WTC11 (cell line): ENCODE data around the gene POLK. TPM values are rescaled to one million over a fixed set of nuclear protein-coding genes. Genes with fewer than 3 reads are reported as not detected.

Experiments
- ATAC-seq: fragments of 200-7000 bp; cut with Tn5 transposase; 2 replicates; pipeline ENCODE4 v1.10.0; 2021; ENCODE audit warnings: mild to moderate bottlenecking, moderate library complexity
- CTCF ChIA-PET: fragments of 300-600 bp; sonication (Branson Sonifier 250); formaldehyde crosslinking; loops from one replicate; lab custom pipeline; 2021; ENCODE audit warnings: antibody characterized with exemption; lab: Charles Lee
- POLR2A ChIA-PET: fragments of 350-600 bp; sonication (Branson Sonifier 250); formaldehyde crosslinking; loops from one replicate; lab custom pipeline; 2021; ENCODE audit warnings: antibody characterized with exemption; lab: Charles Lee
- DNase-seq: peaks from one replicate; pipeline ENCODE4 v3.0.0; 2021; ENCODE audit warnings: low spot score
- H3K27ac Mint-ChIP-seq: 2 replicates; pipeline ENCODE4 v1.8.0; 2021; ENCODE audit warnings: mixed read lengths
- H3K27me3 Mint-ChIP-seq: 2 replicates; pipeline ENCODE4 v1.8.0; 2021; ENCODE audit warnings: low read depth, mild to moderate bottlenecking, moderate library complexity, mixed read lengths
- H3K36me3 Mint-ChIP-seq: 2 replicates; pipeline ENCODE4 v1.8.0; 2021; ENCODE audit warnings: mixed read lengths
- H3K4me1 Mint-ChIP-seq: 2 replicates; pipeline ENCODE4 v1.8.0; 2022; ENCODE audit warnings: mixed read lengths
- H3K4me3 Mint-ChIP-seq: 2 replicates; pipeline ENCODE4 v1.8.0; 2021; ENCODE audit warnings: mild to moderate bottlenecking, moderate library complexity, mixed read lengths
- H3K9me3 Mint-ChIP-seq: 2 replicates; pipeline ENCODE4 v1.8.0; 2021; ENCODE audit warnings: mixed read lengths
- AFF4 ChIP-seq: sonication (generic); formaldehyde crosslinking; IDR thresholded peaks from 2 replicates; pipeline ENCODE4 v1.8.1; 2023; ENCODE audit warnings: mild to moderate bottlenecking, missing genetic modification reagents, borderline replicate concordance
- ATF2 ChIP-seq: sonication (generic); formaldehyde crosslinking; IDR thresholded peaks from 2 replicates; pipeline ENCODE4 v1.8.1; 2022; ENCODE audit warnings: low read depth, missing genetic modification reagents, borderline replicate concordance
- CREB1 ChIP-seq: sonication (generic); formaldehyde crosslinking; IDR thresholded peaks from 2 replicates; pipeline ENCODE4 v1.8.0; 2023; ENCODE audit warnings: mild to moderate bottlenecking, missing genetic modification reagents
- E2F1 ChIP-seq: sonication (generic); formaldehyde crosslinking; IDR thresholded peaks from 2 replicates; pipeline ENCODE4 v1.8.0; 2022; ENCODE audit warnings: mild to moderate bottlenecking, missing genetic modification reagents
- E2F5 ChIP-seq: sonication (generic); formaldehyde crosslinking; IDR thresholded peaks from 2 replicates; pipeline ENCODE4 v1.8.1; 2022; ENCODE audit warnings: mild to moderate bottlenecking, moderate library complexity, missing genetic modification reagents
- ERG ChIP-seq: fragments of 250-450 bp; sonication (Bioruptor Pico); IDR thresholded peaks from 2 replicates; pipeline ENCODE4 v1.8.0; 2021; ENCODE audit warnings: mild to moderate bottlenecking
- FOXK1 ChIP-seq: sonication (generic); formaldehyde crosslinking; IDR thresholded peaks from 2 replicates; pipeline ENCODE4 v1.8.0; 2022; ENCODE audit warnings: mild to moderate bottlenecking, moderate library complexity, missing genetic modification reagents
- GRHL2 ChIP-seq: fragments of 250-450 bp; sonication (Bioruptor Pico); IDR thresholded peaks from 2 replicates; pipeline ENCODE4 v1.8.0; 2022; ENCODE audit warnings: mild to moderate bottlenecking, moderate library complexity; ENCODE audit not compliant: insufficient replicate concordance, severe bottlenecking
- GTF2I ChIP-seq: fragments of 250-450 bp; sonication (Bioruptor Pico); conservative IDR thresholded peaks from 2 replicates; pipeline ENCODE4 v1.4.0; 2021; ENCODE audit warnings: mild to moderate bottlenecking
- MXD4 ChIP-seq: fragments of 250-450 bp; sonication (Bioruptor Pico); IDR thresholded peaks from 2 replicates; pipeline ENCODE4 v1.8.0; 2021; ENCODE audit warnings: mild to moderate bottlenecking, moderate library complexity, borderline replicate concordance
- MYBL2 ChIP-seq: sonication (generic); formaldehyde crosslinking; IDR thresholded peaks from 2 replicates; pipeline ENCODE4 v1.8.1; 2023; ENCODE audit warnings: mild to moderate bottlenecking, moderate library complexity, missing genetic modification reagents
- NR2C2 ChIP-seq: sonication (generic); formaldehyde crosslinking; IDR thresholded peaks from 2 replicates; pipeline ENCODE4 v1.8.0; 2022; ENCODE audit warnings: mild to moderate bottlenecking, missing genetic modification reagents
- PRDM15 ChIP-seq: sonication (generic); formaldehyde crosslinking; IDR thresholded peaks from 2 replicates; pipeline ENCODE4 v1.8.0; 2022; ENCODE audit warnings: missing genetic modification reagents
- SMAD4 ChIP-seq: sonication (generic); formaldehyde crosslinking; IDR thresholded peaks from 2 replicates; pipeline ENCODE4 v1.8.0; 2022; ENCODE audit warnings: mild to moderate bottlenecking, missing genetic modification reagents
- SOX15 ChIP-seq: fragments of 250-450 bp; sonication (Bioruptor Pico); IDR thresholded peaks from 2 replicates; pipeline ENCODE4 v1.9.0; 2021; ENCODE audit warnings: mild to moderate bottlenecking
- TEAD1 ChIP-seq: sonication (generic); formaldehyde crosslinking; IDR thresholded peaks from 2 replicates; pipeline ENCODE4 v1.8.0; 2022; ENCODE audit warnings: mild to moderate bottlenecking, missing genetic modification reagents
- USF1 ChIP-seq: sonication (generic); formaldehyde crosslinking; IDR thresholded peaks from 2 replicates; pipeline ENCODE4 v1.8.0; 2022; ENCODE audit warnings: mild to moderate bottlenecking, missing genetic modification reagents
- USF2 ChIP-seq: sonication (generic); formaldehyde crosslinking; IDR thresholded peaks from 2 replicates; pipeline ENCODE4 v1.8.1; 2023; ENCODE audit warnings: mild to moderate bottlenecking, missing genetic modification reagents, moderate library complexity
- ZNF121 ChIP-seq: sonication (generic); formaldehyde crosslinking; IDR thresholded peaks from 2 replicates; pipeline ENCODE4 v1.8.0; 2023; ENCODE audit warnings: missing genetic modification reagents
- total RNA-seq: library from RNA; stranded (reverse); gene quantifications from 3 replicates; pipeline ENCODE4 v1.2.3, GENCODE V29; 2021

Gene POLK
- total RNA-seq, 1 experiment from 2014 or later: 7.1 TPM

- Mint-ChIP-seq H3K4me1 (no peaks in the 10 kb centered on the region), H3K9me3 (no peaks in the 10 kb centered on the region), H3K4me3 (no peak overlapping the region), H3K27ac (no peak overlapping the region), H3K36me3 (no peaks in the 10 kb centered on the region), H3K27me3 (no peaks in the 10 kb centered on the region)
- CTCF ChIA-PET: no interaction called here
- no peak for ATAC-seq
- no peak for TF ChIP-seq USF1 (CRISPR knock-in tag)
- no peak for TF ChIP-seq ZNF121
- no peak for TF ChIP-seq PRDM15 (CRISPR knock-in tag)
- no peak for TF ChIP-seq E2F1 (CRISPR knock-in tag)
- no peak for TF ChIP-seq E2F5 (CRISPR knock-in tag)
- TF ChIP-seq TEAD1: no peak
- TF ChIP-seq FOXK1 (CRISPR knock-in tag): no peak
- TF ChIP-seq NR2C2: no peak
- no peak for TF ChIP-seq GRHL2
- no peak for TF ChIP-seq MXD4 (CRISPR knock-in tag)
- TF ChIP-seq USF2 (CRISPR knock-in tag): no peak
- TF ChIP-seq MYBL2 (CRISPR knock-in tag): no peak
- TF ChIP-seq CREB1 (CRISPR knock-in tag): no peak
- TF ChIP-seq SMAD4 (CRISPR knock-in tag): no peak
- DNase-seq: no peak
- POLR2A ChIA-PET: no interaction called here
Measured at GRCh38 chr5:75545131-75545530, 33.4 kb downstream of the POLK start.

- no peak for DNase-seq
- Mint-ChIP-seq H3K4me1 (no peaks in the 10 kb centered on the region), H3K27me3 (no peaks in the 10 kb centered on the region), H3K4me3 (no peak overlapping the region), H3K27ac (no peak overlapping the region), H3K36me3 (no peaks in the 10 kb centered on the region), H3K9me3 (no peaks in the 10 kb centered on the region)
- ChIA-PET POLR2A (no interaction called here), CTCF (no interaction called here)
- TF ChIP-seq ATF2 (no peak), GTF2I (CRISPR knock-in tag) (no peak), AFF4 (CRISPR knock-in tag) (no peak), GRHL2 (no peak), SOX15 (no peak), ERG (no peak)
- ATAC-seq: no peak
Measured at GRCh38 chr5:75546830-75547229, 35.1 kb downstream of the POLK start.
